KMS-11 (cell line): ENCODE measurements around the gene CSF2RB.

Source experiments
- H2AFZ ChIP-seq: fragments of 200-600 bp; sonication (generic); 2 replicates; pipeline ENCODE4 v1.6.1; 2016; ENCODE audit warnings: antibody characterized with exemption, mixed run types, low read depth
- H3K27ac ChIP-seq: fragments of 200-600 bp; sonication (generic); 2 replicates; pipeline ENCODE4 v1.6.1; 2016; ENCODE audit warnings: mild to moderate bottlenecking, mixed run types
- H3K27me3 ChIP-seq: fragments of 200-600 bp; sonication (generic); 2 replicates; pipeline ENCODE4 v1.6.1; 2017; ENCODE audit warnings: mild to moderate bottlenecking, low read depth, mixed run types, moderate library complexity; ENCODE audit not compliant: insufficient read depth
- H3K36me3 ChIP-seq: fragments of 200-600 bp; sonication (generic); 2 replicates; pipeline ENCODE4 v1.6.1; 2017; ENCODE audit warnings: mild to moderate bottlenecking, mixed run types; ENCODE audit not compliant: insufficient read depth
- H3K4me1 ChIP-seq: fragments of 200-600 bp; sonication (generic); 2 replicates; pipeline ENCODE4 v1.6.1; 2016; ENCODE audit warnings: mild to moderate bottlenecking, low read depth, mixed run types; ENCODE audit not compliant: poor library complexity, severe bottlenecking
- H3K4me2 ChIP-seq: fragments of 200-600 bp; sonication (generic); 2 replicates; pipeline ENCODE4 v1.7.0; 2016; ENCODE audit warnings: mild to moderate bottlenecking, mixed run types
- H3K4me3 ChIP-seq: fragments of 200-600 bp; sonication (generic); IDR thresholded peaks from 2 replicates; pipeline ENCODE4 v1.6.1; 2017; ENCODE audit warnings: low read depth, low read length, mixed read lengths; ENCODE audit not compliant: insufficient read depth
- H3K79me2 ChIP-seq: fragments of 200-600 bp; sonication (generic); 2 replicates; pipeline ENCODE4 v1.6.1; 2016; ENCODE audit warnings: low read depth, mixed run types; ENCODE audit not compliant: insufficient read depth
- H3K9ac ChIP-seq: fragments of 200-600 bp; sonication (generic); 2 replicates; pipeline ENCODE4 v1.6.1; 2016; ENCODE audit warnings: mild to moderate bottlenecking, mixed run types
- H4K20me1 ChIP-seq: fragments of 200-600 bp; sonication (generic); 2 replicates; pipeline ENCODE4 v1.6.1; 2016; ENCODE audit warnings: mild to moderate bottlenecking, mixed run types; ENCODE audit not compliant: insufficient read depth
- TF ChIP-seq, protein P1 (sequence below): fragments of 200-600 bp; sonication (generic); conservative IDR thresholded peaks from 2 replicates; pipeline ENCODE4 v1.6.1; 2017; ENCODE audit warnings: low read depth, mild to moderate bottlenecking, antibody characterized with exemption, low read length, moderate library complexity, mixed read lengths

CSF2RB gene

DNA sequence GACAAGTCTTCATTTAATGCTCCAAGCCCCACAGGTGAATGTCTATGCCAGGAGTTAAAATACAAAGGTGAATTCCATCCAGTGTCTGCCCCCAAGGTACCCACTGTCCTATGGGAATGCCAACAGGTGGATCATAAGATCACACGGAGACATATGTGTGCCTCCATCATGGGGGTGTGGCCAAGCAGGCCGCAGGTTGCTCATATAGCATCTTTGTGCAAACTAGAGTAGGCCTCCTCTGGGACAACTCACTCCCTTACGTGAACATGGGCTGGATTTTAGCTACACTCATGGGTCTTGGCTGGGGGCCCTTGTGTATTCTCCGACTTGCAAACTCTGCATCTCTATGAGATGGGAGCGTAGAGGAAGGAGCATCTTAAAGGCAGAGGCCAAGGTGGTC is 45.7 kb upstream of the CSF2RB start:
- TF ChIP-seq, protein P1, sequence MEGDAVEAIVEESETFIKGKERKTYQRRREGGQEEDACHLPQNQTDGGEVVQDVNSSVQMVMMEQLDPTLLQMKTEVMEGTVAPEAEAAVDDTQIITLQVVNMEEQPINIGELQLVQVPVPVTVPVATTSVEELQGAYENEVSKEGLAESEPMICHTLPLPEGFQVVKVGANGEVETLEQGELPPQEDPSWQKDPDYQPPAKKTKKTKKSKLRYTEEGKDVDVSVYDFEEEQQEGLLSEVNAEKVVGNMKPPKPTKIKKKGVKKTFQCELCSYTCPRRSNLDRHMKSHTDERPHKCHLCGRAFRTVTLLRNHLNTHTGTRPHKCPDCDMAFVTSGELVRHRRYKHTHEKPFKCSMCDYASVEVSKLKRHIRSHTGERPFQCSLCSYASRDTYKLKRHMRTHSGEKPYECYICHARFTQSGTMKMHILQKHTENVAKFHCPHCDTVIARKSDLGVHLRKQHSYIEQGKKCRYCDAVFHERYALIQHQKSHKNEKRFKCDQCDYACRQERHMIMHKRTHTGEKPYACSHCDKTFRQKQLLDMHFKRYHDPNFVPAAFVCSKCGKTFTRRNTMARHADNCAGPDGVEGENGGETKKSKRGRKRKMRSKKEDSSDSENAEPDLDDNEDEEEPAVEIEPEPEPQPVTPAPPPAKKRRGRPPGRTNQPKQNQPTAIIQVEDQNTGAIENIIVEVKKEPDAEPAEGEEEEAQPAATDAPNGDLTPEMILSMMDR, result no peak
- no peak overlapping the region for H3K4me3 ChIP-seq
- no peak overlapping the region for H2AFZ ChIP-seq
- H4K20me1 ChIP-seq, result no peaks in the 10 kb centered on the region
- H3K4me1 ChIP-seq, result no peaks in the 10 kb centered on the region
- peaks cover 35% of the 10 kb centered on the region for H3K27me3 ChIP-seq
- no peak overlapping the region for H3K4me2 ChIP-seq
- H3K9ac ChIP-seq, result no peak overlapping the region
- H3K27ac ChIP-seq, result no peak overlapping the region
- H3K79me2 ChIP-seq, result no peaks in the 10 kb centered on the region
- H3K36me3 ChIP-seq, result no peaks in the 10 kb centered on the region

DNA sequence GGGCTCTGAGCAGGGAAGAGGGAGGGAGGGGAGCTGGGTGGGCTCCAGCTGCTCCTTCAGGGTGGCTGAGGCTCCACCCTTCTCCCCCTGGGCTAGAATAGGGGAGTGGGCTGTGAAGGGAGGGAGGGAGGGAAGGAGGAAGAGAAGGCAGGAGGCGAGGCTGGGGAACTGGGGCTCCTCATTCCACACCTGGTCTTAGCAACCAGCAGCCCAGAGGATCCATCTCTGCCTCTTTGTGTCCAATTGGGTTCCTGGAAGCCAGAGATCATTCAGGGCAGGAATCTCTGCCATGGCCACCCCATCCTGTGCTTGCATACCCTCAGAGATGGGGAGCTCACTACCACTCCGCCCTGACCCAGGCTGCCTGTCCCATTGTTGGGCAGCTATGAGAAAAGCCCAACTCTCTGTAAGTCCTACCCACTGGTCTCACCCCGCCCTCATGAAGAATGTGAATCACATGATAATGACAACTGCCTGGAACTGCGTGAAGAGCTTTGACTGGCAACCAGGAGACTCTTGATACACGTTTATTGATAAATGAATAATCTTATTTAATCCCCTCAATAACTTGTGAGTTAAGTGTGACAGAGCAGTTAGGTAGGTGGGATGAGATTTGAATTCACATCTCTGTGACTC is 44.8 kb upstream of the CSF2RB start:
- no peaks in the 10 kb centered on the region for H3K79me2 ChIP-seq
- TF ChIP-seq, protein P1, result no peak
- H3K9ac ChIP-seq, result no peak overlapping the region
- no peaks in the 10 kb centered on the region for H3K36me3 ChIP-seq
- H2AFZ ChIP-seq, result no peak overlapping the region
- peaks cover 35% of the 10 kb centered on the region for H3K27me3 ChIP-seq
- H3K4me2 ChIP-seq, result no peak overlapping the region
- no peaks in the 10 kb centered on the region for H4K20me1 ChIP-seq
- H3K27ac ChIP-seq, result no peak overlapping the region
- no peaks in the 10 kb centered on the region for H3K4me1 ChIP-seq
- no peak overlapping the region for H3K4me3 ChIP-seq

DNA sequence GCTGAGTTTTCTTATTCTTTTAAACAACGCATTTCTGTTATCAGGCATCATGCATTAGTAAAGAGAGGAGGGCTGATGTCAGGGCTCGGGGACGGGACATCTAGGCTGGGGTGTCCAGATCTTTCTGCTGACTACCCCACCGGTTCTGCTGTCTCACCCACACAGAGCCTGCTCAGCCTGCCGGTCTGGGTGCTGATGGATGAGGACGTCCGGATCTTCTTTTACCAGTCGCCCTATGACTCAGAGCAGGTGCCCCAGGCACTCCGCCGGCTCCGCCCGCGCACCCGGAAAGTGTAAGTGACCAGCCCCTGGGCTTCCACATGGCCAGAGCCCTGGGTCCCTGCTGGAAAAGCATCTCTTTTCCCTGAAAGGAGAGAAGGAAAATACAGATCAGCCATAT is 43.2 kb upstream of the CSF2RB start:
- no peak overlapping the region for H3K4me3 ChIP-seq
- TF ChIP-seq, protein P1, result no peak
- no peaks in the 10 kb centered on the region for H4K20me1 ChIP-seq
- H2AFZ ChIP-seq, result no peak overlapping the region
- H3K9ac ChIP-seq, result no peak overlapping the region
- H3K27ac ChIP-seq, result no peak overlapping the region
- H3K27me3 ChIP-seq, result peaks cover 26% of the 10 kb centered on the region
- no peak overlapping the region for H3K4me2 ChIP-seq
- H3K36me3 ChIP-seq, result no peaks in the 10 kb centered on the region
- peaks cover 10% of the 10 kb centered on the region for H3K4me1 ChIP-seq
- H3K79me2 ChIP-seq, result no peaks in the 10 kb centered on the region

DNA sequence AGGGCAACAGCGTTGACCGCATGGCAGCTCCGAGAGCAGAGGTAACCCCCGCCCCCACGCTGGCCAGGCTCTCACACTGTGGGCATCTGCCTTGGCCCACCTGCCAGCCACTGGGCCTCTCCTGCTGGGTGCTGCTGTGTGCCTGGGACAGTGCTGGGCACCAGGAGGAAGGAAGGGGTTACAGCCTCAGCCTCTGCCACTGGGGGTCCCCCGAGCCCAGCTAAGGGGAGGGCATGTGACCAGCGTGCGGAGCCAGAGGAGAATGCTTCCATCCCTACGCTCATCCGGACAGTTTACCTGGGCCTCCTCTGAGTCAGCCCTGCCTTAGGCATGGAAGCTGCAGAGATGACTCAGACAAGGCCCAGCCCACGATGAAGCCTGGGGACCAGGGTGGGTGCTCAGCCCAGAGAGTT is 41.8 kb upstream of the CSF2RB start:
- TF ChIP-seq, protein P1, result no peak
- H4K20me1 ChIP-seq, result no peaks in the 10 kb centered on the region
- no peak overlapping the region for H3K4me3 ChIP-seq
- no peak overlapping the region for H3K9ac ChIP-seq
- no peak overlapping the region for H3K4me2 ChIP-seq
- H3K79me2 ChIP-seq, result no peaks in the 10 kb centered on the region
- no peaks in the 10 kb centered on the region for H3K36me3 ChIP-seq
- H3K4me1 ChIP-seq, result peaks cover 10% of the 10 kb centered on the region
- no peak overlapping the region for H2AFZ ChIP-seq
- H3K27ac ChIP-seq, result no peak overlapping the region
- peaks cover 17% of the 10 kb centered on the region; the same call in 1 of the 2 replicates for H3K27me3 ChIP-seq
